ENCODE measurements around the gene CCNG1.

CCNG1 gene

DNA sequence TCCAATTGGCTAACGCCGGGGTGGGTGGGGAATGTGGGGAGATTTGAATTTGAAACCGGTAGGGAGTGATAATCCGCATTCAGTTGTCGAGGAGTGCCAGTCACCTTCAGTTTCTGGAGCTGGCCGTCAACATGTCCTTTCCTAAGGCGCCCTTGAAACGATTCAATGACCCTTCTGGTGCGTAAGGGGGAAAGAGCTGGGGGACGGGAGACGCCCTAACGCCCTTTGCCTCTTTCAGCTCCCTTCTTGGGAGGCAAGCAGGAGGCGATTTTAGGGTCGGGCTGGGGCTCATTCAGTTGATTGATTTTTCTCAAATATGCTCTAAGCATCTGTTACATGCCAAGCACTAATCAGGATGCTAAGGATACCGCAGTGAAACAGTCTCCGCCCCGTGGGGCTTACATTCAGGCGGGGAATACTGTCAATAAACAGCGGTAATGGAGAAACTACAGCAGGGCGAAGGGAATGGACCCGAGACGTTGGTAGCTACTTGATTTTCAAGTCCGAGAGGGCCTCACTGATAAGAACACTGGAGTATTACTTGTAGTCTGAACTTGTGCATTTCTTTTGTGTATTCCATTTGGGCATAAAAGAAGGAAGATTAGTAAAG is 23.3 kb downstream of the CCNG1 start, which contains the start of gene HMMR:
Gene HMMR (plus strand): TSS at position 71 of the 610 bp plus-strand sequence. CDS start 61 bp downstream, at position 132.
- no peaks in the 10 kb centered on the region for H3K27me3 ChIP-seq (ENCODE audit: control insufficient read depth, insufficient read depth, low read length)
- H3K9me3 ChIP-seq (ENCODE audit: control insufficient read depth, low read depth, low read length): no peaks in the 10 kb centered on the region
- peak within 1 kb of the TSS; percentile 92 for H3K4me3 ChIP-seq (ENCODE audit: low read length)
- H3K4me1 ChIP-seq (ENCODE audit: control insufficient read depth, low read depth, low read length): peaks cover 6% of the 10 kb centered on the region
- peak within 1 kb of the TSS; percentile 91 for H3K9ac ChIP-seq (ENCODE audit: low read length)
- H3K27ac ChIP-seq (ENCODE audit: low read length): peak within 1 kb of the TSS; percentile 90
- H3K36me3 ChIP-seq (ENCODE audit: control insufficient read depth, low read depth, low read length): peaks cover 19% of the 10 kb centered on the region

DNA sequence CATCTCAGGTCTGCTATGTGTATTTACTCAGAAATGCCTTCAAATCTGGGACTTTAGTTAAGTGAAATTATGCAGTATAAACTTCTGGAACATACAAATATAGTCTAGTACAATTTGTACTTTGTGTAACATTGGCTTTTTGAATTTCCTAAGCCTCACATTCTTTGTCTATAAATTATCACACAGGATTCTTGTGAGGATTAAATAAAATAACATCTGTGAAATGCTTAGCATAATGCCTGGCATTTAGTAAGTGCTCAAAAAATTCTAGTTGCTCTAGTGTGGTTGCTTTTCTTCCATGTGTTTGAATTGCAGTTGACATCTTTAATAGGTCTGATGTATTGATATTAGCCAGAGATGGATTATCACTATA is 25.7 kb downstream of the CCNG1 start:
- H3K4me1 ChIP-seq (ENCODE audit: control insufficient read depth, low read depth, low read length): peaks cover 6% of the 10 kb centered on the region
- H3K27ac ChIP-seq (ENCODE audit: low read length): no peak overlapping the region
- H3K9me3 ChIP-seq (ENCODE audit: control insufficient read depth, low read depth, low read length): no peaks in the 10 kb centered on the region
- H3K36me3 ChIP-seq (ENCODE audit: control insufficient read depth, low read depth, low read length): peaks cover 27% of the 10 kb centered on the region
- H3K4me3 ChIP-seq (ENCODE audit: low read length): no peak overlapping the region
- no peaks in the 10 kb centered on the region for H3K27me3 ChIP-seq (ENCODE audit: control insufficient read depth, insufficient read depth, low read length)
- H3K9ac ChIP-seq (ENCODE audit: low read length): no peak overlapping the region

DNA sequence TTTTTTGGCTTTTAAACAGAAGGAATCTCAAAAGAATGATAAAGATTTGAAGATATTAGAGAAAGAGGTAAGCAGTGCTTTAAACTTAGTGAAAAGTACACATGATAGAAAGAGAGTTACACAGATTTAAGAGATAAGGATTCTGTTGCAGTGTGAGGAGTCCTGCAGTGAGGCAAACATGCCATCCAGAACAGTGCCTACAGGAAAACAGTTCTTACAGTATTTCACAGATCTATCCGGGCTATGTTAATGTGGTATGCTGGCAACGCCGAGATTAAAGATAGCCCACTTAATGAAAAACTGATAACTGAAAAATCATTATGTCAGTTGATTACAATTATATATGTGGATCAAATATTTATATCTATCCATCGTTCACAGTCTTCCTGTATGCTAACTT is 30.3 kb downstream of the CCNG1 start:
- Histone ChIP-seq H3K27ac (ENCODE audit: low read length) (no peak overlapping the region), H3K4me1 (ENCODE audit: control insufficient read depth, low read depth, low read length) (no peaks in the 10 kb centered on the region), H3K9ac (ENCODE audit: low read length) (no peak overlapping the region), H3K4me3 (ENCODE audit: low read length) (no peak overlapping the region), H3K9me3 (ENCODE audit: control insufficient read depth, low read depth, low read length) (no peaks in the 10 kb centered on the region), H3K27me3 (ENCODE audit: control insufficient read depth, insufficient read depth, low read length) (no peaks in the 10 kb centered on the region), H3K36me3 (ENCODE audit: control insufficient read depth, low read depth, low read length) (peaks cover 68% of the 10 kb centered on the region)

DNA sequence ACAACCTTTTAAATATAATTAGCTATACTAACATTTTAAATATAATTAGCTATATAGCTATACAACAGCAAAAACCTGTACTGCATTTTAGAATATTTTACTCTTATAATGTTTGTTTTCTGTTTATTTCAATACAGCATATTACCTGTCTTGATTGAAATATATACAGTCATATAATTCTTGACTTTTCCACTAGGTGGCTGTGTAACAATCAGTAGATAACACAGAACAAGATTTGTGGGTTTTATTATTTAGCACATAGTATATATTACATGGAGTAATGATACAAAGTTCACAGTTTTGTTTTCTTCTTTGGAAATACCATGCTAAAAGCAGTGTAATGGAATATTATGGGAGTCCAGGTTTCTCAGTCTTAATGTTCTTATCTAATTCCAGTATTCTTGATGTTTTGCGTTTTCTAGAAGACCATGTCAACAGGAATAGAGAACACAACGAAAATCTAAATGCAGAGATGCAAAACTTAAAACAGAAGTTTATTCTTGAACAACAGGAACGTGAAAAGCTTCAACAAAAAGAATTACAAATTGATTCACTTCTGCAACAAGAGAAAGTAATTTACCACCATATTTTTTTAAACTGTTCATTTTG is 36.3 kb downstream of the CCNG1 start:
- Histone ChIP-seq H3K27me3 (ENCODE audit: control insufficient read depth, insufficient read depth, low read length) (no peaks in the 10 kb centered on the region), H3K9me3 (ENCODE audit: control insufficient read depth, low read depth, low read length) (no peaks in the 10 kb centered on the region), H3K36me3 (ENCODE audit: control insufficient read depth, low read depth, low read length) (peaks cover 93% of the 10 kb centered on the region), H3K27ac (ENCODE audit: low read length) (no peak overlapping the region), H3K4me1 (ENCODE audit: control insufficient read depth, low read depth, low read length) (no peaks in the 10 kb centered on the region), H3K4me3 (ENCODE audit: low read length) (no peak overlapping the region), H3K9ac (ENCODE audit: low read length) (no peak overlapping the region)

DNA sequence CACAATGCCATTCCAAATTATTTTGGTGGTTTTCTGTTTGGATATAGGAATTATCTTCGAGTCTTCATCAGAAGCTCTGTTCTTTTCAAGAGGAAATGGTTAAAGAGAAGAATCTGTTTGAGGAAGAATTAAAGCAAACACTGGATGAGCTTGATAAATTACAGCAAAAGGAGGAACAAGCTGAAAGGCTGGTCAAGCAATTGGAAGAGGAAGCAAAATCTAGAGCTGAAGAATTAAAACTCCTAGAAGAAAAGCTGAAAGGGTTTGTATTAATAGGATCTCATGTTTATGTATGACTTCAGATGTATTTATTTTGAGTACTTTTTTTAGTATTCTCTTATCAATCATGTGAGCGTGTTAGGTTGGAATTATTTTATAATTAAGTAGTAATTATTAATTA is 38.0 kb downstream of the CCNG1 start:
- Histone ChIP-seq H3K4me1 (ENCODE audit: control insufficient read depth, low read depth, low read length) (no peaks in the 10 kb centered on the region), H3K4me3 (ENCODE audit: low read length) (no peak overlapping the region), H3K36me3 (ENCODE audit: control insufficient read depth, low read depth, low read length) (peaks cover 96% of the 10 kb centered on the region), H3K27me3 (ENCODE audit: control insufficient read depth, insufficient read depth, low read length) (no peaks in the 10 kb centered on the region), H3K9me3 (ENCODE audit: control insufficient read depth, low read depth, low read length) (no peaks in the 10 kb centered on the region), H3K9ac (ENCODE audit: low read length) (no peak overlapping the region), H3K27ac (ENCODE audit: low read length) (no peak overlapping the region)

DNA sequence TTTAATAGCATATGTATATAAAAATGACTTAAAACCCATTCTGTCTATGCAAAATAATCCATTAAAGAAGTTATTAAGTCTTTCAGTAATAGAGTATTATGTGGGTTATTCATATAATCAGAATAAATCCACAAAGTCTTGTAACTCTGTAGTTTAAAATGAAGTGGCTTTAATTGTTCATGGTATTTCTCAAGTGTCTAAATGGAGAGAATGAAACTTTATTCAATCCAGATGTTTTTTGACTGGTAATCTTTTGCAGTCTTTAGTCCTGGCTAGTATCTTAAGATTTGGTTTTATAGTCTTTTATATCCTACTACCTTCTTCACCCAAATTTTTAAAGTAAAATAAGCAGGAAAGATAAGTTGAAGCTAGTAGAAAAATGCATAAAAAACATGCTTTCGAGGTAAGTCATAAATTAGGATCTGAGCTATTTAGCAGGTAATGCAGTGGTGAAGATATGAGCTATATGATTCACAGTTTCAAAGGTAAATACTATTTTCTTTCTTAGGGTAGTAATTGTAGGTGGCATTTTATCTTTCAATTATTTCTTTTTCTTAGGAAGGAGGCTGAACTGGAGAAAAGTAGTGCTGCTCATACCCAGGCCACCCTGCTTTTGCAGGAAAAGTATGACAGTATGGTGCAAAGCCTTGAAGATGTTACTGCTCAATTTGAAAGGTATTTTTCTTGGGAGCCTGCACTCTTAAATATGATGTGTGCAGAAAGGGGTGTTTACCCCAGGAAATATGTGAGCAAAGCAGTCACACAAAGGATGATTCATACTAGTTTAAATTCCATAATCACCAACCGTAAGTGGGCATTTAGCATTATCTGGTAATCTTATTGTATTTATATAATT is 41.0 kb downstream of the CCNG1 start:
- H3K36me3 ChIP-seq (ENCODE audit: control insufficient read depth, low read depth, low read length): peaks cover 95% of the 10 kb centered on the region

DNA sequence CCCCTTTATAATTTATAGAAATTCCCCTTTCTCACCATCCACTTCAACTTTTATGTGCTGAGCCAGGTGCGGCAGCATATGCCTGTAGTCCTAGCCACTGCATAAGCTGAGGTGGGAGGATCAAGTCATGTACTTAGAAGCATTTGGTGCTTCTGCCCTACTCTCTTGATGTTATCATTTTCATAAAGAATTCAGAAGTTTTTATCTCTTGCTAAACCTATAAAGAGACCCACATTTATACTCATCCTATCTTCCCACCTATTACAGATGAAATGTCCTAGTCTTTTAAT is 41.5 kb downstream of the CCNG1 start:
- Histone ChIP-seq H3K27me3 (ENCODE audit: control insufficient read depth, insufficient read depth, low read length) (no peaks in the 10 kb centered on the region), H3K4me3 (ENCODE audit: low read length) (no peak overlapping the region), H3K4me1 (ENCODE audit: control insufficient read depth, low read depth, low read length) (no peaks in the 10 kb centered on the region), H3K9ac (ENCODE audit: low read length) (no peak overlapping the region), H3K36me3 (ENCODE audit: control insufficient read depth, low read depth, low read length) (peaks cover 95% of the 10 kb centered on the region), H3K9me3 (ENCODE audit: control insufficient read depth, low read depth, low read length) (no peaks in the 10 kb centered on the region), H3K27ac (ENCODE audit: low read length) (no peak overlapping the region)

More for the DNA sequence above, 41.0 kb downstream of the CCNG1 start:
- Histone ChIP-seq H3K4me1 (ENCODE audit: control insufficient read depth, low read depth, low read length) (no peaks in the 10 kb centered on the region), H3K4me3 (ENCODE audit: low read length) (no peak overlapping the region), H3K9me3 (ENCODE audit: control insufficient read depth, low read depth, low read length) (no peaks in the 10 kb centered on the region), H3K27ac (ENCODE audit: low read length) (no peak overlapping the region), H3K9ac (ENCODE audit: low read length) (no peak overlapping the region), H3K27me3 (ENCODE audit: control insufficient read depth, insufficient read depth, low read length) (no peaks in the 10 kb centered on the region)

DNA sequence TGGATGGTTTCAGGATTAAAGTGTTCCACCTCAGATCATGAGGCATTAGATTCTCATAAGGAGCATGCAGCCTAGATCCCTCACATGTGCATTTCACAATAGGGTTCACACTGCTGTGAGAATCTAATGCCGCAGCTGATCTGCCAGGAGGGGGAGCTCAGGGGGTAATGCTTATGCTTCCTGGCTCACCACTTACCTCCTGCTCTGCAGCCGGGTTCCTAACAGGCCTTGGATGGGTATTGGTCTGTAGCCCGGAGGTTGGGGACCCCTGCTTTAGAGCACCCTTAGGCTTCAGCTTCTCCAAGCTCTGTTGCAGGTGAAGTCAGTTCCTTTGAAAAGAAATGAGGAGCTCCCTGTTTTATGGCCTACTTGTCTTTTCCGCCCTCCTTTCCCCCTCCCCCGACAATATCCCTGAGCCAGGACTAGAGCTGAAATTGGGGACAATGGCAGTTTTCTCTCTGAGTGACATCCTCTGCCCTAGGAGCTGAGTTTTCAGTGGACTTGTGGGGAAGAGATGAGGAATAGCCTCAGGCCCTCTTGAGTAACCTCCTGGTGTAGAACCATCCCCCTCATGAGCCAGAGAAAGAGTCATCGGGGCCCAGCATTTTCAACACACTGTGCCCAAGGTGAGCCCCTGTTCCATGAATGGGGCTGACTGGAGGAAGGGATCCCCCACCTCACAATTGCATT is 51.8 kb downstream of the CCNG1 start:
- Histone ChIP-seq H3K27me3 (ENCODE audit: control insufficient read depth, insufficient read depth, low read length) (no peaks in the 10 kb centered on the region), H3K9ac (ENCODE audit: low read length) (no peak overlapping the region), H3K4me1 (ENCODE audit: control insufficient read depth, low read depth, low read length) (no peaks in the 10 kb centered on the region), H3K4me3 (ENCODE audit: low read length) (no peak overlapping the region), H3K9me3 (ENCODE audit: control insufficient read depth, low read depth, low read length) (peaks cover 3% of the 10 kb centered on the region), H3K27ac (ENCODE audit: low read length) (no peak overlapping the region), H3K36me3 (ENCODE audit: control insufficient read depth, low read depth, low read length) (peaks cover 60% of the 10 kb centered on the region)

DNA sequence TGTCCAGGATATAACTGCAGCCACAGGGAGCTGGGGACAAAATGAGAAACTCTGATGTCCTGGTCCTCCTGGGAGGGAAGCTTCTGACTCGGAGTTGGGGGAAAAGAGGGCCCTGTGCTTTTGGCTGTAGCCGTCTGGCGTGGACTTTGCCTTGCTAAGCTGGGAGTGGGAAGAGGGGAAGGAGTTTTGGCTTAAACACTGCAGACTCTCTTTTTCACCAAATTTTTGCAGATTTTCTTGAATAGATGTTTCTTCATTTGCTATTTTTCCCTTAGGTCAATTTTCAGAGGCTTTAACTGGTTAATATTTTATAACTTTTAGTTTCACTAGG is 52.3 kb downstream of the CCNG1 start:
- H3K4me1 ChIP-seq (ENCODE audit: control insufficient read depth, low read depth, low read length): no peaks in the 10 kb centered on the region
- H3K27ac ChIP-seq (ENCODE audit: low read length): no peak overlapping the region
- H3K27me3 ChIP-seq (ENCODE audit: control insufficient read depth, insufficient read depth, low read length): no peaks in the 10 kb centered on the region
- no peak overlapping the region for H3K9ac ChIP-seq (ENCODE audit: low read length)
- no peak overlapping the region for H3K4me3 ChIP-seq (ENCODE audit: low read length)
- H3K36me3 ChIP-seq (ENCODE audit: control insufficient read depth, low read depth, low read length): peaks cover 55% of the 10 kb centered on the region
- H3K9me3 ChIP-seq (ENCODE audit: control insufficient read depth, low read depth, low read length): peaks cover 3% of the 10 kb centered on the region
